GOT3 (cell line): Measurements from ENCODE around the gene TNFRSF25.

ENCODE experiments used
- DNase-seq: peaks from one replicate; lab custom pipeline; 2025; ENCODE audit warnings: mixed read lengths; lab: John Stamatoyannopoulos, UW

TNFRSF25 gene

GRCh38 chr1:6487804-6488484 is 22.0 kb upstream of the TNFRSF25 start:
- DNase-seq, result no peak

GRCh38 chr1:6486433-6487011 is 20.5 kb upstream of the TNFRSF25 start:
- DNase-seq, result peak; percentile 34

GRCh38 chr1:6485168-6486101 is 19.5 kb upstream of the TNFRSF25 start:
- DNase-seq, result no peak

GRCh38 chr1:6484826-6485167 is 18.8 kb upstream of the TNFRSF25 start:
- no peak for DNase-seq

GRCh38 chr1:6483761-6484117 is 17.8 kb upstream of the TNFRSF25 start:
- DNase-seq, result no peak

- DNase-seq, result no peak
These were observed 17.2 kb upstream of the TNFRSF25 start for GRCh38 chr1:6483017-6483760.

GRCh38 chr1:6481820-6482219 is 15.8 kb upstream of the TNFRSF25 start:
- no peak for DNase-seq

GRCh38 chr1:6477039-6477820 is 11.3 kb upstream of the TNFRSF25 start:
- DNase-seq, result no peak

- DNase-seq, result no peak
These were observed 10.5 kb upstream of the TNFRSF25 start for GRCh38 chr1:6476483-6476882.

- DNase-seq, result no peak
These were observed 9.6 kb upstream of the TNFRSF25 start for GRCh38 chr1:6475381-6476133.

- DNase-seq, result no peak
These were observed 8.9 kb upstream of the TNFRSF25 start for GRCh38 chr1:6474815-6475282.

GRCh38 chr1:6473974-6474814 is 8.2 kb upstream of the TNFRSF25 start:
- DNase-seq, result no peak

GRCh38 chr1:6473156-6473555 is 7.2 kb upstream of the TNFRSF25 start:
- DNase-seq, result no peak

GRCh38 chr1:6472391-6472790 is 6.4 kb upstream of the TNFRSF25 start:
- DNase-seq, result no peak

GRCh38 chr1:6471970-6472368 is 6.0 kb upstream of the TNFRSF25 start:
- no peak for DNase-seq

GRCh38 chr1:6471086-6471969 is 5.4 kb upstream of the TNFRSF25 start:
- no peak for DNase-seq

GRCh38 chr1:6470132-6471085 is 4.4 kb upstream of the TNFRSF25 start:
- no peak for DNase-seq
